SIG-M5 treated with dmso at 0.1 percent for 504 hours (cell line): ENCODE data around the gene SPOCK2.
A peak's percentile ranks its signal among the peaks of the same experiment; 100 is the strongest.
"Not testable (repeated sequence)": the region's sequence is repeated elsewhere in the genome, so short reads cannot be mapped to it uniquely, and the experiment has no call there.

ENCODE experiments used
- DNase-seq: peaks from one replicate; lab custom pipeline; 2025; ENCODE audit not compliant: unreplicated experiment; lab: John Stamatoyannopoulos, UW

The SPOCK2 gene, protein sequence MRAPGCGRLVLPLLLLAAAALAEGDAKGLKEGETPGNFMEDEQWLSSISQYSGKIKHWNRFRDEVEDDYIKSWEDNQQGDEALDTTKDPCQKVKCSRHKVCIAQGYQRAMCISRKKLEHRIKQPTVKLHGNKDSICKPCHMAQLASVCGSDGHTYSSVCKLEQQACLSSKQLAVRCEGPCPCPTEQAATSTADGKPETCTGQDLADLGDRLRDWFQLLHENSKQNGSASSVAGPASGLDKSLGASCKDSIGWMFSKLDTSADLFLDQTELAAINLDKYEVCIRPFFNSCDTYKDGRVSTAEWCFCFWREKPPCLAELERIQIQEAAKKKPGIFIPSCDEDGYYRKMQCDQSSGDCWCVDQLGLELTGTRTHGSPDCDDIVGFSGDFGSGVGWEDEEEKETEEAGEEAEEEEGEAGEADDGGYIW

DNA sequence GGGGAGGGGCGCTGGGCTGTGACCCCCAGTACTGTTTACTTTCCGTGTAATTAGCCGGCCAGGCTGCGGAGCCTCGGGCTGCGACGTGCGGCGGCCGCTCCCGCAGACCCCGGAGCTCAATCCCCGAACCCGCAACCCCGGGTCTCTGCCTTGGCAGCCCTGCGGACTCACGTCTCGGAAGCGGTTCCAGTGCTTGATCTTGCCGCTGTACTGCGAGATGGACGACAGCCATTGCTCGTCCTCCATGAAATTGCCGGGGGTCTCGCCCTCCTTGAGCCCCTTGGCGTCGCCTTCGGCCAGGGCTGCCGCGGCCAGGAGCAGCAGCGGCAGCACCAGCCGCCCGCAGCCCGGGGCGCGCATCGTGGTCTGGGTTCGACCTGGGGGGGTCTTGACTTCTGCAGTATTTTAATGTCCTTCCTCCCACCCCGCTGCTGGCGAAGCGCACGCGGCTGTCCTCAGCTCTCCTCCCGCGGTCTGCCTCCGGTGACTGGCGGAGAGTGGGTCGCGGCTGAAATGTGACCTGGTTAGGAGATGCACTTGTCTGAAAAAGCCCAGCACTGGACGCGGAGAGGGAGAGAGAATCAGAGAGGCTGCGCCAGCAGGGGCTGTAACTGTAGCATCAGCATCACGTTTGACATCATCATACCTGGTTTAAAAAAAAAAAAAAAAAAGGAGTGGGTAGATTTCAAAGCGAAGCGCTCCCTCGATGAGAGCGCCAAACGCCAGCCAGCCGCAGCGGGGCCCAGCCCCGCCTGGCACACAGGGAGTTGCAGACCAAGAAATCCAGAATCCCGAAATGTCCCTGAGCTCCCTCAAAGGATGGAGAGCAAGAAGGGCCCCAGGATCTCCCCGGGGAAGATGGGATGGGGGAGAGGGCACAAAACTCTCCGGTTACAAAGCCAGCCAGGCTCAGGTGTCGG is at the start of gene SPOCK2:
TSS of gene SPOCK2 (minus strand) at position 583 of the 920 bp plus-strand sequence. CDS start at position 360, 223 bp downstream.
- DNase-seq: no peak

- DNase-seq: no peak
Observed at GRCh38 chr10:72137583-72137982, 49.2 kb upstream of the SPOCK2 start.

DNA sequence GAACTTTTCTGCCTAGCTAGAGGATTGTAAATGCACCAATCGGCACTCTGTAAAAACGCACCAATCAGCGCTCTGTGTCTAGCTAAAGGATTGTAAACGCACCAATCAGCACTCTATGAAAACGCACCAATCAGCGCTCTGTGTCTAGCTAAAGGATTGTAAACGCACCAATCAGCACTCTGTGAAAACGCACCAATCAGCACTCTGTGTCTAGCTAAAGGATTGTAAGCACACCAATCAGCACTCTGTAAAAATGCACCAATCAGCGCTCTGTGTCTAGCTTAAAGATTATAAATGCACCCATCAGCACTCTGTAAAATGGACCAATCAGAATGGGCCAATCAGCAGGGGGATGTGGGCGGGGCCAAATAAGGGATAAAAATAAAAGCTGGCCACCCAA is 47.9 kb upstream of the SPOCK2 start:
- not testable (repeated sequence) for DNase-seq

DNA sequence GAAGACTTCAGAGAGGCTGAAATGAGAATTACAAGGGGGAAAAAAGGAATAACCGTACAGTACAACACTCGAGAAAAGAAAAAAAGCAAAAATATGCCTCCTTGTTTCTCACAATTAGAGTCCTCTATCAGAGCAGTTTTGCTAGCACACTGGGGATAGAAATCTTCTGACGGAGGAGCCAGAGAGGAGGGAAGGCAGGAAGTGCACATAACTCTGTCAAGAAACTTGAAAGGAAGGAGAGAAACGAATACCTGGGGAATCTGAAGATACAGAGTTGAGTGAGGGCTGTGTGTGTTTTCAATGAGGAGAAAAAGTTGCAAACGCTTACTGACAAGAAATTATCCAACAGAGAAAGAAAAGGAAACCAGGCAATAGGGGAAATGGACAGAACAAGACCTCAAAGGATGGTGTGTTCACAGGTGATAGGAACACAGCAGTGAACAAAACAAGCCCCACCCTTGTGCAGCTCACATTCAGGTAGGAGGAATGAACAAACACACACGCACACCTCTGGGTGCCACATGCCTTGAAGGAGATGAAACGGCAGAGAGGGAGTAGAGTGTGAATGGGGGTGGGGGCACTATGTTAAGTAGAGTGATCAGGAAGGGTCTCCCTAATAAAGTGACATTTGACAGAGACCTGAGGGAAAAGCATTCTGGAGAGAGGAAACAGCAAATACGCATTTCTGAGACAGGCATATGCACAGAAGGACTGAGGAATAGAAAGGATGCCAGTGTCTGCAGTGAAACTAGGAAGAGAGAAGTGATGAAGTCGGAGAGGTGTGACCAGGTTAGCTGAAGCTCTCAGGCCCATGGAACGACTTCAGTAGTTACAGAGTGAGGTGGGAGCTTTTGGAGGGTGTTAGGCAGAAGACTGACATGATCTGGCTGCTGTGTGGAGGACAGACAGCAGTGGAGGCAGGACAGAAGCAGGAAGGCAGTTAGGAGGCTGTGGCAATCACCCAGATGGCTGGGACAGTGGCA is 46.7 kb upstream of the SPOCK2 start:
- no peak for DNase-seq

DNA sequence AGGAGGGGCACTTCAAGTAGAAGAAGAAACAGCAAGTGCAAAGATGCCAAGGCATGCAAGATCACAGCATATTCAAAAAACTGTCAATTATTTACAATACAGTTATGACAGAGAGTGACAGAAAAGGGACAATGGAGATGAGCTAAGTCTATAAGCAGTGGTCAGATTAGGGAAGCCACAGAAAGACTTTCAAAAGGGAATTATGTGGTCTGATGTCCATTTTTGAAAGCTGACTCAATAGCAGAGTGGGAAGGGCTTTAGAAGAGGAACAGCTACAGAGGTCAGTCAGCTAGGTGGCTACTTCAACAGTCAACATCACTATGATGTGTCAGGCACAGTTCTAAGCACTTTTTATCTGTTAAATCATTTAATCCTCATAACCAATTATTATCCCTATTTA is 45.2 kb upstream of the SPOCK2 start:
- peak; percentile 30 for DNase-seq

GRCh38 chr10:72132854-72133253 is 44.5 kb upstream of the SPOCK2 start:
- DNase-seq: no peak

- no peak for DNase-seq
Observed at GRCh38 chr10:72127571-72127970, 39.2 kb upstream of the SPOCK2 start.

DNA sequence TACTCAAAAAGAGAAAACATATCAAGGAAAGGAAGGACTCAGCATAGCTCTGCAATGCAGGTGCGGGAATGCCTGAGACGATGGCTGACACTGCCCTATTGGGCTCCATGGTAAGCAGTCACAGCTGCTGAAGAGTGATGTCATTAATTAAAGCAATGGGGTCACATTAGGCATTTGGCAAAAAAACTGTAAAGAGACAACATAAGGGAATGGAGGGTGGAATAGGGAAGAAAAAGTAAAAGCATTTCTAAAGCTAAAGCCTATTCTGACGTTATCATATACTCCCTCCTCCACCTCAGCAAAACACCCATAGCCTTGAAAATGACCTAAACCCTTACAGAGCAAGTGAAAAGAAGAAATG is 38.5 kb upstream of the SPOCK2 start:
- no peak for DNase-seq

DNA sequence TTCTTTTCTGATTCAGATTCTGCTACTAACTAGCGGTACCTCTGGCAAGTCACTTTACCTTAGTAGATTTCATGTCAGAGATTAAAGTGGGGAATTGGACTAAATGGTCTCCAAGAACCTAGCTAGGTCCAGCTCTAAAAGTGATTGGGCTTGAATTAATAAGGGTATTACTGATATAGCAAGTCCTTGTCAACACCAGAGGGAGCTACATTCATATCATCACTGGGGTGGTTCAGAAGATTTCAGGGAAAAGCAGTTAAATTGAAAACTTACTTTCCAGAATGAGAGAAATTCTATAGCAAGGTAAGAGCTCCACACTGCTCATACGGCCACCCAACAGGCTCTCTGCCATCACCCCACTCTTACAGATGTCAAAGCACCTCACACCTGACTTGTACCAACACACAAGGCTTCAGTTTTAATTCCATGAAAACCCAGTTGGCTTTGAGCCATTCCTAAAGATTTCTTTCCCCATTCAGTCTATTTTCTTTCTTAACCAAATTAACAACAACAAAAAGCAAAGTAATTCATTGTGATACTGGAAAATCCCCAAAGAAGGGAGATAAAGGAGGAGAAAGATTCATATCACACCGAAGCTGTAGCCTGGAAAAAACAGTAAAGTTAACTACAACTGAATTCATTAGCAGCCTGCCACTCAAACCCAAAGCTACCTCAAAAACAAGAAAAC is 38.0 kb upstream of the SPOCK2 start:
- no peak for DNase-seq

GRCh38 chr10:72124989-72125388 is 36.6 kb upstream of the SPOCK2 start:
- no peak for DNase-seq

DNA sequence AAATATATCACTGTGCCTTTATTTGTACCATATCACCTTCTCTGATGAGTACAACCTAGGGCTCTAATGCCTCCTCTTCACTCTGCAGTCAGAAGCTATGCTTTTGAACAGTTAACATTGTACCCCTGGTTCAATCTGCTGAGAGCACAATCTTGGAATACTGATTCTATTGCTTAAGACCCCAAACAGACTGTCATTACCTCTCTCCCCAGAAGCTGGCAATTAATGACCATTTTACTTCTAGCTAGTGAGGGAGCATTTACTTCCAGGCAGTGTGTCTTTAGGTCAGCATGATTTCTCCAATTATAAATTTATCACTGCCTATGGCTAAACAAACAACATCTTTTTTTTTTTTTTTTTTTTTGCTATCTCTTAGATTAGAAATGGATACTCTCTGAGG is 36.0 kb upstream of the SPOCK2 start:
- DNase-seq: no peak

- no peak for DNase-seq
Observed at GRCh38 chr10:72123616-72124015, 35.3 kb upstream of the SPOCK2 start.

DNA sequence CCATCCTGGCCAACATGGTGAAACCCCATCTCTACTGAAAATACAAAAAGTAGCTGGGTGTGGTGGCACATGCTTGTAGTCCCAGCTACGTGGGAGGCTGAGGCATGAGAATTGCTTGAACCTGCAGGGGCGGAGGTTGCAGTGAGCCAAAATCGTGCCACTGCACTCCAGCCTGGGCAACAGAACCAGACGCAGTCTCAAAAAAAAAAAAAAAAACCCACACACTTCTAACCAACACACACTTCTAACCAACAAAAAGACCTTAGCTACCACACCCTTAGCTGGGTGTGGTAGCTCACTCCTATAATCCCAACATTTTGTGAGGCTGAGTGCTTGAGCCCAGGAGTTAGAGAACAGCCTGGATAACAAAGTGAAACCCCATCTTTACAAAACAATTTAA is 33.9 kb upstream of the SPOCK2 start:
- no peak for DNase-seq

DNA sequence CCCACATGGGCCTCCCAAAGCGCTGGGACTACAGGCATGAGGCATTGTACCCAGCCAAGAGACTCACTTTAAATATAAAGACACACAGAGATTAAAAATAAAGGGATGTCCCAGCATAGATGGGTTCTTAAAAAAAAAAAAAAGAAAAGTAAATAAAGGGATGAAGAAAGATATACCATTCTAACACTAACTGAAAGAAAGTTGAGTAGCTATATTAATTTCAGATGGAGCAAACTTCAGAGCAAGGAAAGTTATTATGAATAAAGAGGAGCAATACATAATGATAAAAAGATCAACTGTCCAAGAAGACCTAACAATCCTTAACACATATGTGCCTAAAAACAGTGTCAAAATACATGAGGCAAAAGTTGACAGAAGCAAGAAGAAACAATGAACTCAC is 33.0 kb upstream of the SPOCK2 start:
- no peak for DNase-seq

GRCh38 chr10:72116372-72116771 is 28.0 kb upstream of the SPOCK2 start:
- DNase-seq: no peak

DNA sequence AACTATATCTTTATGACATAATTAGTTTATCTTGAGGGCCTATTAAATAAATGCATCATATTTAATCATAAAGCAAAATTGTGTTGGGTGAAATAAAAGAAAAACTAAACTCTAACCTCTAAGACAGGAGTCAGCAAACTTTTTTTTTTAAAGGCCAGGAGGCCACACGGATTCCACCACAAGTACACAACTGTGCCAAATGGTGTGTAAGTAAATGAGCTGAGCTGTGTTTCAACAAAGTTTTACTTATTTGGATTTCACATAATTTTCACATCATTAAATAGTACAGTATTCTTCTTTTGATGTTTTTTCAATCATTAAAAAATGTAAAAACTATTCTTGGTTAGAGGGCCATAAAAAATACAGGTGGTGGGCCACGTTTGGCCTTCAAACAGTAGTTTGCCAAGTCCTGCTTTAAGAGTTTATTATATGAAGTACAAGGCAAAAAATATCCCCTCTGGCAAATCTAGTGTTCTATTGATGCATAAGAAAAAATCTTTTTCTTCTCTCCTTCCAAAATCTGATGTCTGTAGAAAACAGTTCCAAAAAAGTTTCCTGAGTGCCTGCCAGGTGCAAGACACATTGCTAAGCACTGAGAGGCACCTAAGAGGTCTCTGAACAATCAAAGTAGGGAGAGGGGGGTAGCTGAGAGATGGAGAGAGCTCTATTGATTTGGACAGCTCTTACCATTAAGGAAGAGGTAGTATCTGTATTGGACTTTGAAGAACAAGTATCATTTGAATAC is 26.5 kb upstream of the SPOCK2 start:
- DNase-seq: no peak

DNA sequence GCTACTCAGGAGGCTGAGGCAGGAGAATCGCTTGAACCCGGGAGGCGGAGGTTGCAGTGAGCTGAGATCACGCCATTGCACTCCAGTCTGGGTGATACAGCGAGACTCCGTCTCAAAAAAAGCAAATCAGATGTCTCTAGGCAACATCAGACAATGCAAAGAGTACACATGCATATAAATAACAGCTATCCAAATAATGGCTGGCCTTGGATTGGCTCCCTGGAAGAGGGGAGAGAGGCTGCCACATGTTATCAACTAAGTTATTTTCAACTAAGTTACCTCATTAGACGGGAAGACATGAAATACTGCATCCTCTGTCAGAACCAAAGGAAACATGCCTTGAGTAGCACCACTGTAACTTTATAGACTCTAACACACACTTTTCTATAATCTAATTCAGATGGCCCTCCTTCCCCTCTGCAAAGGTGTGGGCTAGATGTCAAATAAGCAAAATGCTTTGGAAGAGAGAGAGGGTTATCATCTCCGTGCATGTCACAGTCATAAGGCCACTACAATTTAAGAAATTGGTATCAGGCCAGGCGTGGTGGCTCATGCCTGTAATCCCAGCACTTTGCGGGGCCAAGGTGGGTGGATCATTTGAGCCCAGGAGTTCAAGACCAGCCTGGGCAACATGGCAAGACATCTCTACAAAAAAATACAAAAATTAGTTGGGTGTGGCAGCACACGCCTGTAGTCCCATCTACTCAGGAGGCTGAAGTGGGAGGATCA is 22.5 kb upstream of the SPOCK2 start:
- DNase-seq: no peak

DNA sequence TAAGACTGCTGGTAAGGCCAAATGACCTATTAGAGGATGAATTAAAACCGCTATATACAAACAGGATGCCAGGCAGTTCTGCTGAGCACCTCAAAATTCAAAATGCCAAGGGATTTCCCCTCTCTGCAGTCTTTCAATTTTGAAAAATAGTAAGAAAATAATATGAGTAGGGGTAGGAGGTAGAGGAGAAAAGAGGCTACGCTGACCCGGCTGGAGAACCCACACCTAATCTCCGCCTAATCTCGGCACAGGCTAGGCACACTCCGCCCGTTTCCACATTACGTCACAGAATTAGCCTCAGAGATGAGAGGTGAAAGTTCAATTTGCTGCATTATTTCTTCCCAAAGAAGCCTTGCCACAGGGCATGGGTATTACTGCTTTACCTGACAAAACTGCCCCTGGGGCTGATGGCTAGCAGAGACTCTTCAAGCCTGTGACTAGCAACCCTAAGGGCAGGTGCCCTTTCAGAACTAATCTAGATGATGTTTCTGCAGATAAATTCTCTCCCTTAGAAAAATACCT is 21.3 kb upstream of the SPOCK2 start:
- no peak for DNase-seq
